Glutamatergic neuron (in vitro differentiated cells): Measurements from ENCODE around the gene NAP1L1. TPM values are rescaled to one million over a fixed set of nuclear protein-coding genes. Genes with fewer than 3 reads are reported as not detected.

Experiments
- DNase-seq: peaks from one replicate; pipeline ENCODE4 v3.0.0; 2022
- H3K27ac Mint-ChIP-seq: one replicate; pipeline ENCODE4 v1.8.0; 2020; ENCODE audit warnings: mild to moderate bottlenecking, mixed read lengths, inconsistent platforms; ENCODE audit not compliant: unreplicated experiment
- H3K27me3 Mint-ChIP-seq: one replicate; pipeline ENCODE4 v1.8.0; 2020; ENCODE audit warnings: mild to moderate bottlenecking, moderate library complexity, mixed read lengths, inconsistent platforms; ENCODE audit not compliant: unreplicated experiment
- H3K36me3 Mint-ChIP-seq: one replicate; pipeline ENCODE4 v1.8.0; 2020; ENCODE audit warnings: mild to moderate bottlenecking, mixed read lengths, inconsistent platforms; ENCODE audit not compliant: unreplicated experiment
- H3K4me1 Mint-ChIP-seq: one replicate; pipeline ENCODE4 v1.8.0; 2020; ENCODE audit warnings: mild to moderate bottlenecking, low read depth, mixed read lengths, inconsistent platforms; ENCODE audit not compliant: unreplicated experiment
- H3K4me3 Mint-ChIP-seq: one replicate; pipeline ENCODE4 v1.8.0; 2020; ENCODE audit warnings: mild to moderate bottlenecking, mixed read lengths, inconsistent platforms; ENCODE audit not compliant: unreplicated experiment
- H3K9me3 Mint-ChIP-seq: one replicate; pipeline ENCODE4 v1.8.0; 2020; ENCODE audit warnings: mild to moderate bottlenecking, moderate library complexity, mixed read lengths, inconsistent platforms; ENCODE audit not compliant: unreplicated experiment
- CTCF ChIP-seq: fragments of 200-600 bp; sonication (generic); IDR thresholded peaks from one replicate; pipeline ENCODE4 v1.5.0; 2021; ENCODE audit not compliant: partially characterized antibody, unreplicated experiment
- total RNA-seq: library from RNA; stranded (reverse); fragmentation: NEBNext Ultra II Directional; extraction: Animal tissue kit (Norgen Biotek cat#: 25700); gene quantifications from one replicate; pipeline ENCODE4 v1.2.1, GENCODE V29; 2021; ENCODE audit not compliant: unreplicated experiment

Gene NAP1L1
- total RNA-seq, 1 donor from 2014 or later, result 635 TPM

GRCh38 chr12:76003355-76003638 is 81.2 kb downstream of the NAP1L1 start:
- no peak overlapping the region for H3K27ac Mint-ChIP-seq

GRCh38 chr12:76002598-76003354 is 81.7 kb downstream of the NAP1L1 start:
- Mint-ChIP-seq H3K9me3 (peaks cover 13% of the 10 kb centered on the region), H3K27me3 (peaks cover 17% of the 10 kb centered on the region), H3K36me3 (peaks cover 8% of the 10 kb centered on the region), H3K4me1 (peaks cover 26% of the 10 kb centered on the region), H3K4me3 (no peak overlapping the region), H3K27ac (no peak overlapping the region)
- no peak for TF ChIP-seq CTCF
- no peak for DNase-seq

More at GRCh38 chr12:76003355-76003638, 81.2 kb downstream of the NAP1L1 start:
- peaks cover 15% of the 10 kb centered on the region for H3K9me3 Mint-ChIP-seq
- H3K4me1 Mint-ChIP-seq, result peaks cover 31% of the 10 kb centered on the region
- peaks cover 8% of the 10 kb centered on the region for H3K36me3 Mint-ChIP-seq
- H3K4me3 Mint-ChIP-seq, result no peak overlapping the region
- DNase-seq, result no peak
- peaks cover 19% of the 10 kb centered on the region for H3K27me3 Mint-ChIP-seq
- no peak for TF ChIP-seq CTCF

GRCh38 chr12:75998292-75999063 is 86.0 kb downstream of the NAP1L1 start:
- no peaks in the 10 kb centered on the region for H3K36me3 Mint-ChIP-seq
- H3K9me3 Mint-ChIP-seq, result peaks cover 1% of the 10 kb centered on the region
- no peak overlapping the region for H3K27ac Mint-ChIP-seq
- no peaks in the 10 kb centered on the region for H3K27me3 Mint-ChIP-seq
- H3K4me1 Mint-ChIP-seq, result peaks cover 6% of the 10 kb centered on the region
- no peak for TF ChIP-seq CTCF
- DNase-seq, result no peak
- no peak overlapping the region for H3K4me3 Mint-ChIP-seq

GRCh38 chr12:75997658-75998057 is 86.8 kb downstream of the NAP1L1 start:
- DNase-seq, result no peak
- Mint-ChIP-seq H3K9me3 (peaks cover 1% of the 10 kb centered on the region), H3K27me3 (no peaks in the 10 kb centered on the region), H3K36me3 (no peaks in the 10 kb centered on the region), H3K4me1 (peaks cover 3% of the 10 kb centered on the region), H3K4me3 (no peak overlapping the region), H3K27ac (no peak overlapping the region)
- TF ChIP-seq CTCF, result no peak
